Vagina (tissue), 2 donors: ENCODE measurements around the gene PAMR1.

ENCODE experiments used
- CTCF ChIP-seq, 3 experiments: fragments of 450-650 bp in 2 of 3; fragments of 200-600 bp in 1 of 3; sonication (generic) in 1 of 3; IDR thresholded peaks; one replicate each; pipeline ENCODE4 v1.5.1; 2017 to 2019; ENCODE audit warnings: antibody characterized with exemption in 3 of 3, mild to moderate bottlenecking in 2 of 3, moderate library complexity in 2 of 3
- POLR2A ChIP-seq, 2 donors: fragments of 450-650 bp; IDR thresholded peaks; one replicate each; pipeline ENCODE4 v1.6.1; 2017; ENCODE audit warnings: antibody characterized with exemption in 2 of 2, mild to moderate bottlenecking in 2 of 2, moderate library complexity in 2 of 2
- POLR2AphosphoS5 ChIP-seq, 2 donors: sonication (generic); formaldehyde crosslinking; IDR thresholded peaks; one replicate each; pipeline ENCODE4 v1.9.0; 2017; ENCODE audit warnings: antibody characterized with exemption in 2 of 2, mild to moderate bottlenecking in 2 of 2, low read depth in 1 of 2; ENCODE audit not compliant: insufficient read depth in 1 of 2

- TF ChIP-seq CTCF (IDR thresholded peaks at IDR 0.05) (no peak), POLR2A (IDR thresholded peaks at IDR 0.05) (no peak), POLR2AphosphoS5 (IDR thresholded peaks at IDR 0.05; ENCODE audit: insufficient read depth in 1 of 2, low read depth in 1 of 2) (no peak)
Measured at GRCh38 chr11:35486446-35486845, 39.0 kb downstream of the PAMR1 start.
